ENCODE measurements around the gene GPR171.

The GPR171 gene

GRCh38 chr3:151213151-151213550 is 10.1 kb upstream of the GPR171 start:
- no peak for DNase-seq (ENCODE audit: low spot score)

- no peak for DNase-seq (ENCODE audit: low spot score)
Observed at GRCh38 chr3:151210676-151211381, 7.8 kb upstream of the GPR171 start.

GRCh38 chr3:151209654-151210053 is 6.6 kb upstream of the GPR171 start:
- DNase-seq (ENCODE audit: low spot score), result no peak

- no peak for DNase-seq (ENCODE audit: low spot score)
Observed at GRCh38 chr3:151206201-151206600, 3.2 kb upstream of the GPR171 start.

GRCh38 chr3:151205482-151205881 is 2.5 kb upstream of the GPR171 start:
- DNase-seq (ENCODE audit: low spot score), result no peak

- DNase-seq (ENCODE audit: low spot score), result no peak
Observed at GRCh38 chr3:151204530-151205402, 1.8 kb upstream of the GPR171 start.

- DNase-seq (ENCODE audit: low spot score), result no peak
Observed at GRCh38 chr3:151201051-151201730, 1.8 kb downstream of the GPR171 start.

GRCh38 chr3:151200586-151200985 is 2.4 kb downstream of the GPR171 start:
- DNase-seq (ENCODE audit: low spot score), result no peak

GRCh38 chr3:151199554-151200438 is 3.2 kb downstream of the GPR171 start:
- DNase-seq (ENCODE audit: low spot score), result no peak

GRCh38 chr3:151198849-151199248 is 4.2 kb downstream of the GPR171 start:
- no peak for DNase-seq (ENCODE audit: low spot score)

GRCh38 chr3:151197981-151198767 is 4.8 kb downstream of the GPR171 start:
- no peak for DNase-seq (ENCODE audit: low spot score)

- no peak for DNase-seq (ENCODE audit: low spot score)
Observed at GRCh38 chr3:151197228-151197627, 5.8 kb downstream of the GPR171 start.

- DNase-seq (ENCODE audit: low spot score), result no peak
Observed at GRCh38 chr3:151196434-151196833, 6.6 kb downstream of the GPR171 start.

- no peak for DNase-seq (ENCODE audit: low spot score)
Observed at GRCh38 chr3:151195826-151196225, 7.2 kb downstream of the GPR171 start.

GRCh38 chr3:151192545-151192944 is 10.5 kb downstream of the GPR171 start:
- no peak for DNase-seq (ENCODE audit: low spot score)

- no peak for DNase-seq (ENCODE audit: low spot score)
Observed at GRCh38 chr3:151191095-151191494, 11.9 kb downstream of the GPR171 start.

GRCh38 chr3:151183265-151183671 is 19.7 kb downstream of the GPR171 start:
- no peak for DNase-seq (ENCODE audit: low spot score)

GRCh38 chr3:151182349-151183079 is 20.5 kb downstream of the GPR171 start:
- no peak for DNase-seq (ENCODE audit: low spot score)

GRCh38 chr3:151178208-151178845 is 24.7 kb downstream of the GPR171 start:
- DNase-seq (ENCODE audit: low spot score), result no peak

- DNase-seq (ENCODE audit: low spot score), result no peak
Observed at GRCh38 chr3:151175952-151176351, 27.1 kb downstream of the GPR171 start.

Data from putamen (tissue), 1 donor.